GM12892 (cell line): ENCODE measurements around the gene CHD2.

Experiments used
- DNase-seq: peaks from one replicate; pipeline ENCODE4 v3.0.0; 2011; ENCODE audit not compliant: insufficient read length
- FAIRE-seq: peaks from 2 replicates; lab custom pipeline; 2011; peaks lifted over from hg19 to GRCh38; lab: Jason Lieb, UNC
- POLR2A ChIP-seq: IDR thresholded peaks from 2 replicates; pipeline ENCODE4 v1.6.1; 2011; ENCODE audit warnings: low read depth, low read length, control low read depth
- POLR2AphosphoS5 ChIP-seq: IDR thresholded peaks from 2 replicates; pipeline ENCODE4 v1.6.1; 2011; ENCODE audit warnings: low read depth, low read length, control low read depth
- TAF1 ChIP-seq: IDR thresholded peaks from 2 replicates; pipeline ENCODE4 v1.6.1; 2011; ENCODE audit warnings: low read depth, mild to moderate bottlenecking, control low read depth, low read length, borderline replicate concordance

CHD2 gene

DNA sequence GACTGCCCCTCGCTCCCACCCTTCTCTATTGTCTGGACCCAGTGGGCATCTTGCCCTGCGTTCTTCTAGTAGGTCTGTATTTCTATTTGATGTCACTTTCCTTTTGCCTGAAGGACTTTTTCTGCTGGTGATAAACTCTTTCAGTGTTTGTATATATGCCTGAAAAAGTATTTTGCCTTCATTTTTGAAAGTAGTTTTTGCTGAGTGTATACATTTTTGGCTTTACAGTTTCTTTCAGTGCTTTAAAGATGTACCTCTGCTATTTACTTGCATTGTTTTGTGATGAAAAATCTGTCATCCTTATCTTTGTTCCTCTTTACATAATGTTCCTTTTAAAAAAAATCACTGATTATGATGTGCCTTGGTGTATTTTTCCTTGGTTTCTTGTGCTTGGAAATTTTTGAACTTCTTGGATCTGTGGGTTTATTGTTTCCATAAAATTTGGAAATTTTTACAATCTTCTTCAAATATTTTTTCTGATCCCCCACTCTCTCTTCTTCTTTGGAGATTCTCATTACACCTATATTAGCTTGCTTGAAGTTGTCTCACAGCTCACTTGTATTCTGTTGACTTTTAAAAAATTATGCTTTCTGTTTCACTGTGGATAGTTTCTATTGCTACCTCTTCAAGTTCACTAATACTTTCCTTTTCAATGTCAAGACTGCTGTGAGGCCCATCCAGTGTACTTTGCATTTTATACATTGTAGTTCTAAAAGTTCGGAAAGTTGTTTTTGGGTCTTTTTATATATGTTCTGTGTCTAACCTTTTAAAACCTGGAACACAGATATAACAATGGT is 121.0 kb downstream of the CHD2 start:
- DNase-seq (no peak), FAIRE-seq (no peak)
- TF ChIP-seq TAF1 (no peak), POLR2A (no peak), POLR2AphosphoS5 (no peak)

DNA sequence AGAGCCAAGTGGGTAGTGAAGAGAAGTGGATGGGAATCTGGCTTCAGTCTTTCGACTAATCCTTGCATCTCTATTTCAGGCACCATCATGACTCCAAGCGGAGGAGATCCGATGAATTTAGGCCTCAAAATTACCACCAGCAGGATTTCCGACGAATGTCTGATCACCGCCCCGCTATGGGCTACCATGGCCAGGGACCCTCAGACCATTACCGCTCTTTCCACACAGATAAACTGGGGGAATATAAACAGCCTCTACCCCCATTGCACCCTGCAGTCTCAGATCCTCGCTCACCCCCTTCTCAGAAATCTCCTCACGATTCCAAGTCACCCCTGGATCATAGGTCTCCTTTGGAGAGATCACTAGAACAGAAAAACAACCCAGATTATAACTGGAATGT is 124.2 kb downstream of the CHD2 start:
- DNase-seq (no peak), FAIRE-seq (no peak)
- TF ChIP-seq POLR2A: no peak
- TF ChIP-seq POLR2AphosphoS5: 0 out of 2 replicates have a peak, but pooled peaks have one; percentile 9
- no peak for TF ChIP-seq TAF1

DNA sequence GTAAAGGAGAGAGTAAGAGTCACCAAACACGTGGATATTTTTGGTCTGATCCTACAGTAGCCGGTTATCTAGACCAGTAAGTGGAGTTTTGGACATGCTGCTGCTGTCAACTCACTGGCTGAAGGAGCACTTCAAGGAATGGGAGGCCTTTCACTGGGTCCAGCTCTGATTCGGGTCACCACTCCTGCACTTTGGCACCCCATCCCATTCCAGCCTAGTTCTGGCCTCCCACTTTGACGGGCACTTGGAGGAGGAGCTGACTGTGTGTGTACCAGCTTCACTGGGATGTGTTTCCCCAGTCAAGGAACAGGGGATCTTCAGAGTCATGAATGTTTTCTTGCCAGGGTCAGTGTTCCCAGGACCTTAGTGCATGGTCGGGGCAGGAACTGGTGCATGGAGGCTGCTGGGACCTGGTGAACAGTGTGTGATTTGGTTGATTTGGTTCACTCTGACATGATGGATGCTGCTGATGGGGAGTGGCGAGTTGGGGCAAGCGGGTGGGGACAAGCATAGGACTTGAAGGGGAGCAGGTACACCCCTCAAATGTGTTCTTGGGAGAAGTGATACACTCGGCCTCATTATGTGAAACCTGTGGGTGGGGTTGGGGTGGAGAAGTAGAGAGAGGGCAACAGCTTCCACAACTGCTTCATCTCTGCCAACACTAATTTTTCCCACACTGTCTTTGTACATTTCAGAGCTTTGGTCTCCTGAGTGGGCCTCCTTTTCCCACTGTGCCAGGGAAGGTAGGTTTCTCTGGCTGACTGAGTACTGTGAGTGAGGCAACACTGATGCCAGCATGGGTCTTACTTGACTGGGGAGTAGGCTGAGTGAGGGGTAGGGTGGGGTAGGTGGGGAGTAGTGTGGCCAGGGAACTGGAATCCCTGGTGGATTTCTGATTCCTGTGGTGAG is 124.8 kb downstream of the CHD2 start:
- no peak for FAIRE-seq
- no peak for DNase-seq
- TF ChIP-seq POLR2A: no peak
- TF ChIP-seq POLR2AphosphoS5: no peak
- no peak for TF ChIP-seq TAF1

DNA sequence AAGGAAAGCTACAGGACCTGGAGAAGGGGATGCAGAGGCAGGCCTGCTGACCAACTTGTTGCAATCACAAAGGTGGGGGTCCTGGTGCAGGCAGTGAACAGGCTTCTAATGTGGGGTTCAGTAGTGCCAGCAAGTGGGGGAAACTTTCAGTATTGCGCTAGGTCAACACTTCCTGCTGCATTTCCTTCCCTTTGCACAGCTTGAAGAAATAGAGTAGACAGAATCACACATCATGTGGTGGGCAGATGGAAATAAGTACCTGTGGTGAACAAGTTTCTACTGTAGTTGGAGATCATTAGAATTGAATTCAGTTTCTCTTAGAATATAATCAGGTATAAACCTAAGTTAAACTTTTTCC is 125.5 kb downstream of the CHD2 start:
- TF ChIP-seq TAF1 (no peak), POLR2A (no peak), POLR2AphosphoS5 (no peak)
- no peak for FAIRE-seq

DNA sequence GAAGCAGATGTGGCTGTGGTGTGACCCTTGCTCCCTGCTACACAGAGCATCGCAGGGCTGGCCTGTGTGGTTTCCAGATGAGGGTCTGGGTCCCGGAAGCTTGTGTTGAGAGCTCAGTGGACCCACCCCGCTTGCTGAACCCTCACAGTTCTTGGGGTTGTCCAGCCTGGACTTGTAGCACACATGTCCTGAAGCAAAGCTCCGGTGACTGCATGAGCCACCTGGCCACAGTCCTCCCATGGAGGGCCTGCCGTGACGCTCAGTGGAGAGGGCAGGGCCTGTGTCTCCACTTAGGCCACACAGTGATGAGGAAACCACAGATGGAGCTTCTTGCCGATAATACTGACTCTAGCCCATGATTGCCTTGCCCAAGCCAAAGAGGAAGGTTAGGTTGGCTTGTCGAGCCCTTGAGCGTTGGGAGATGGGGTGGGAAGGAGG is 126.3 kb downstream of the CHD2 start:
- no peak for DNase-seq
- no peak for FAIRE-seq
- TF ChIP-seq POLR2AphosphoS5 (0 out of 2 replicates have a peak, but pooled peaks have one; percentile 26), TAF1 (no peak), POLR2A (peak; percentile 39; the same call in 1 of the 2 replicates)

More for the DNA sequence above, 125.5 kb downstream of the CHD2 start:
- DNase-seq: no peak

DNA sequence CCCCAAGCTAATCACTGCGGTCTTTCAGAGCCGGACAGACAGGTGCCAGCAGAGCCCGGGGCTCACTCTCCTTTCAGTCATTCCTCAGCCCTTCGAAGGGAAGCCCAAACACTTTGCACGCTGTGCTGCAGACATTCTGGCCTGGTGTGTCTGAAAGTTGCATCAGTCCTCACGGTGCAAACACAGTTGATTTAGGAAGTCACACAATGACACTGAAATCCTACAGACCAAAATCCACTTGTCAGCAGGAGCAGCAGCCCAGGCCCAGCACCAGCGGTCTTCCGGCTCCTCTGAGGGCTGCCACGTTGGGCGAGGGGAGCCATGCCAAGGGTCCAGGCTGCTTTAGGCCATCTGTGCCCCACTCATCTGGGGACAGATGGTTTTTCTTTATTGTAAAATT is 127.3 kb downstream of the CHD2 start:
- FAIRE-seq (no peak), DNase-seq (no peak)
- TF ChIP-seq POLR2A (no peak; the same call in none of the 2 replicates), POLR2AphosphoS5 (no peak), TAF1 (no peak)

DNA sequence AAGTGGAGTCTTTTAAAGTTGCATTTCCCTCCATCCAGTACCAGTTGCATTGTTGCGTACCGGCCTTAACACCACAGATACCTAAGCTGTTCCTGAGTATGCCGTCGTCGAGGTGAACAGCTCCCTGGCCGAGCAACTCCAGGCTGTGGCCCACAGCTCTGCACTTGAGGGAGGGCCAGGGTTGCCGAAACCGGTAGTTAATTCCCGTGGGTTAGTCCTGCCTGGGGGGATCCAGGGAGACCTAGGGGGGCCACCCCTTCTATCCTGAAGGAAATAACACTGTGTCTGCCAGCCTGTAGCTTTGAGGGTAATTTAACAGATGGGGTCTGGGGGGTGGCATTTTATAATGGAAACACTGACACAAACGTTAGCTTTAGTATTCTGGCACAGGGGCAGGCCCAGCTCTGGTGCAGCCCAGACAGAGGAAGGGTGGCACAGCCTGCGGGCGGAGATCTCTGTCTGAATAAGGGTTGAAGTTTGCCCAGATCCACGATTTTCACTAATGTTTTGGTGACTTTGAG is 128.0 kb downstream of the CHD2 start:
- FAIRE-seq (peak; percentile 24), DNase-seq (no peak)
- no peak for TF ChIP-seq TAF1
- peak; percentile 65 for TF ChIP-seq POLR2AphosphoS5
- TF ChIP-seq POLR2A: peak; percentile 52; the same call in 1 of the 2 replicates

DNA sequence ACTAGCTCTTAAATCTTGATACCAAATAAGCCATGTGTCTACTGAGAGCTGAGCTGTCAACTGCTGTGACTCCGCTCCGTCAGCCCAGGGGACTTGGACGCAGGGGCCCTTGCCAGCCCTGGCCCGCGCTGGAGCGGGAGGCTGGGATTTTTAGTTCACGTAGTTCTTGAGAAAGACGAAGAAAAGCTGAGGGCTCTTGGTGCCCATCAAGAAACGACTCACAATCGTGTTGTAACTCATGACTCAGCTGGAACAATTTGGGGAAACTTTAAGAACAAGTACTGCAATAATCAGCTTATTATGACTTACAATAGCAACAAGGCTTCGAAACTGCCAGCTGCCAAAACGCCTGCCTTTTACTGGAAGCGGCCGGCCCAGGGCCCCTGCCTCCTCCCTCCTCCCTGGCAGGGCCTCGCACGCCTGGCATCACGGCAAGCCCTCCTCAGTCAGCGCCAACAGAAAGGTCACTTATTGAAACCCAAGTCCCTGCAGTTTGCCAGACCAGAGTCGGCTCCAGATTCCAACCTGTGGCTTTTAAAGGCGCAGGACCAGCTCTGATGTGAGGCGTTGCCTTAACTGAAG is 128.6 kb downstream of the CHD2 start:
- TF ChIP-seq POLR2AphosphoS5 (0 out of 2 replicates have a peak, but pooled peaks have one; percentile 4), POLR2A (no peak)
- no peak for DNase-seq
- FAIRE-seq: no peak

DNA sequence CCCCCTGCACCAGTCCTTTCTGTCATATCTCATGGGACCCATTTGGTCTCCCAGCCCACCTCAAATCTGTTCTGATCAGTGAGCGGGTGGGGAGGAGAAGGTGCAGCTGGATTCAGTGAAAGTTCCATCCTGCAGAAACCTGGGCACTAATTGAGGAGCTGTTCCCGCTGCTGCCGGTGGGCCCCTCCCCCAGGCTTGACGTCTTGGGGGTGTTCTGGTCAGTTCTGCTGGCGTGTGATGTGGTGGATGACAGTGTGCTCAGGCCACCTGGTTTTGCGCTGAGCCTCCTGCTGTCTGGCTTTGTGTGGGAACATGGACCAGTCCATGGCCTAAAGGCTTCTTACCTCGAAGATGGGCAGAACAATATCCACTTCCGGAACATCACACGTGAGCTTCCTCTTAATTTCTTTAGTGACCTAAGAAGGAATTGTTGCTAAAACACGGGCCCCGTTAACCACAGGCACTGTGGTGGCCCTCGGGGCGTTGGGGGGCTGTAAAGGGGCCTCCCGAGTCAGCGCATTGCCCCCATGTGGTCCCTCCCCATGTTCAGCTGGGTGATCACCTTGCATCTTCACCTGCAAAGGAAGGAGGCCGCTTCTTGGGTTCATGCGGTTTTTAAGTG is 129.2 kb downstream of the CHD2 start:
- TF ChIP-seq POLR2A: no peak
- TF ChIP-seq TAF1: no peak
- TF ChIP-seq POLR2AphosphoS5: no peak
- no peak for DNase-seq
- no peak for FAIRE-seq

DNA sequence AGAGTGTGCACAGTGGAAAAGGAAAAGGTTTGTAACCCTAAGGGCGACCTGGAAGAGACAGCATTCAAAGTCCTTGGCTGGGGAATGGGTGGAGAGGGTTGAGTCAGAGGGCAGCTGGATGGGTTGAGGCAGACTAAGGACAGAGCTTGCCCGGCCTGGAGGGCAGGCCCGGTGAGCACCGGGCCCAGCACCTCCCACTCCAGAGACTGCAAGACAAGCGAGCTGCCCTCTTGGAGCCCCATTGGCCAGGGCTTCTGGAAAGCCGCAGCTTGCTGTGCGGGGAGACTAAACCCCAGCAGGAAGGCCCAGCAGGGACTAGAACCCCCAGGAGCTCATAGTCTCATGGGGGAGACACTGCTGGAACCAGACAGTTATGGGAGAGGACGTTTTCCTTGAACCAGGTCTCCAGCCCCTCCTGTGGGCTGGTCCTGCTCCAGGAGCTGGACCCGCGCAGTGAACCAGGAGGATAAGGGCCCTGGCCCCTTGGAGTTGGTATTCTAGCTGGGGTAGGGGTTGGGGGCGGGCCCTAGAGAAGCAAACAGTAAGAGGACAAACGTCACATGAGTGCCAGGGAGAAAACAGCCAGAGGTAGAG is 129.8 kb downstream of the CHD2 start:
- FAIRE-seq (no peak), DNase-seq (no peak)
- no peak for TF ChIP-seq POLR2A
- no peak for TF ChIP-seq TAF1
- no peak for TF ChIP-seq POLR2AphosphoS5
